Karpas-422 (cell line): ENCODE measurements around the gene ZNF723. TPM values are rescaled to one million over a fixed set of nuclear protein-coding genes. Genes with fewer than 3 reads are reported as not detected.
"Not testable (repeated sequence)": the region's sequence is repeated elsewhere in the genome, so short reads cannot be mapped to it uniquely, and the experiment has no call there.

ENCODE experiments used
- DNase-seq: peaks from one replicate; pipeline ENCODE4 v3.0.0-alpha.2; 2015
- H2AFZ ChIP-seq: fragments of 200-600 bp; sonication (generic); 2 replicates; pipeline ENCODE4 v1.6.1; 2014; ENCODE audit warnings: antibody characterized with exemption, low read length, mixed read lengths
- H3K27ac ChIP-seq: fragments of 200-600 bp; sonication (generic); 2 replicates; pipeline ENCODE4 v1.5.1; 2014; ENCODE audit warnings: mild to moderate bottlenecking, low read length, moderate library complexity
- H3K27me3 ChIP-seq: fragments of 200-600 bp; sonication (generic); 2 replicates; pipeline ENCODE4 v1.6.1; 2014; ENCODE audit warnings: low read length, mixed read lengths
- H3K36me3 ChIP-seq: fragments of 200-600 bp; sonication (generic); 2 replicates; pipeline ENCODE4 v1.6.1; 2014; ENCODE audit warnings: low read length, mixed read lengths; ENCODE audit not compliant: insufficient read depth
- H3K4me1 ChIP-seq: fragments of 200-600 bp; sonication (generic); 2 replicates; pipeline ENCODE4 v1.6.1; 2014; ENCODE audit warnings: mild to moderate bottlenecking, low read length, mixed read lengths
- H3K4me2 ChIP-seq: fragments of 200-600 bp; sonication (generic); 2 replicates; pipeline ENCODE4 v1.6.1; 2014; ENCODE audit warnings: low read length, low read depth, mild to moderate bottlenecking; ENCODE audit not compliant: poor library complexity, severe bottlenecking
- H3K4me3 ChIP-seq: fragments of 200-600 bp; sonication (generic); 2 replicates; pipeline ENCODE4 v1.5.1; 2014; ENCODE audit warnings: mild to moderate bottlenecking, antibody characterized with exemption, low read length, mixed read lengths
- H3K79me2 ChIP-seq: fragments of 200-600 bp; sonication (generic); 2 replicates; pipeline ENCODE4 v1.6.1; 2014; ENCODE audit warnings: mild to moderate bottlenecking, low read length, mixed read lengths
- H3K9ac ChIP-seq: fragments of 200-600 bp; sonication (generic); 2 replicates; pipeline ENCODE4 v1.6.0; 2014; ENCODE audit warnings: low read length
- H3K9me2 ChIP-seq: fragments of 200-600 bp; sonication (generic), shearing (Covaris generic); replicated peaks from 2 replicates; pipeline ENCODE4 v1.6.0; 2014; ENCODE audit warnings: mild to moderate bottlenecking, low read length, moderate library complexity; ENCODE audit not compliant: insufficient read depth
- H3K9me3 ChIP-seq: fragments of 300-700, 200-600 bp; sonication (generic); 2 replicates; pipeline ENCODE4 v1.6.1; 2014; ENCODE audit warnings: low read length, mixed read lengths
- H4K20me1 ChIP-seq: fragments of 200-600 bp; sonication (generic); 2 replicates; pipeline ENCODE4 v1.6.1; 2014; ENCODE audit warnings: mild to moderate bottlenecking, antibody characterized with exemption, low read length, low read depth; ENCODE audit not compliant: insufficient read depth
- small RNA-seq: library from RNA; depleted of rRNA; stranded (forward); fragments of <200 nt; gene quantifications from one replicate; pipeline ENCODE3, GENCODE V24; 2014
- total RNA-seq: library from RNA; depleted of rRNA; stranded (reverse); fragments of >200 nt; shearing (Covaris generic); gene quantifications from 2 replicates; pipeline ENCODE4 v1.2.3, GENCODE V29; 2014; ENCODE audit warnings: low replicate concordance; rRNA removed

Gene ZNF723
- total RNA-seq, 1 experiment from 2014 or later: not detected

- H3K36me3 ChIP-seq, H3K4me2 ChIP-seq, H3K4me1 ChIP-seq, H3K27ac ChIP-seq, H3K9me2 ChIP-seq, H3K79me2 ChIP-seq, DNase-seq, H2AFZ ChIP-seq, H3K9ac ChIP-seq, H3K27me3 ChIP-seq, H4K20me1 ChIP-seq, H3K4me3 ChIP-seq: not testable (repeated sequence)
- peaks cover 26% of the 10 kb centered on the region for H3K9me3 ChIP-seq
Measured at GRCh38 chr19:22857713-22858320, 25.7 kb downstream of the ZNF723 start.

- no peak overlapping the region for H3K9ac ChIP-seq
- H3K9me2 ChIP-seq: no peaks in the 10 kb centered on the region
- no peak overlapping the region for H3K4me2 ChIP-seq
- H3K36me3 ChIP-seq: no peaks in the 10 kb centered on the region
- H3K9me3 ChIP-seq: peaks cover 33% of the 10 kb centered on the region
- DNase-seq: peak; percentile 90
- H3K27me3 ChIP-seq: no peaks in the 10 kb centered on the region
- no peaks in the 10 kb centered on the region for H3K4me1 ChIP-seq
- H3K4me3 ChIP-seq: no peak overlapping the region
- H2AFZ ChIP-seq: no peak overlapping the region
- H3K79me2 ChIP-seq: no peaks in the 10 kb centered on the region
- H4K20me1 ChIP-seq: no peaks in the 10 kb centered on the region
- no peak overlapping the region for H3K27ac ChIP-seq
Measured at GRCh38 chr19:22882797-22883196, 50.7 kb downstream of the ZNF723 start.

DNA sequence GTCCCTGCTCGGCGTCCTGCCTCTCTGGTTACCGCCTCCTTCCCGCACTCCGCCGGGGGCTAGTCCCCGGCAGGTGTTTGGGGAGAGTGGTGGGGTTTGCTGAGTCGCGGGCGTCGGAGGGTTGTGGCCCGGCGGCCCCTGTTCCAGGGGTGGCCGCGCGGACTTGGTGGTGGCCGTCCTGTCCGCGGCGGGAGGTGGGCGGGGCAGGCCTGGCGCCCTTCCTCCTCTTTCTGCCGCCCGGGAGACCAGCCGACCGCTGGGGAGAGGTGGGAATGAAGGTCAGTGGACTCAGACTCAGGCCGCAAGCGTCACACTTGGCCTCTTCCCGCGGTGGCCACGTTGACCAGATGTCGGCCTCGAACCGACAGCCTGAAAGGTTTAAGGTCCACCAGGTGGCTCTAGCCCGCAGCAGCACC, 61.8 kb downstream of the ZNF723 start:
- H3K4me1 ChIP-seq: no peaks in the 10 kb centered on the region
- no peak overlapping the region for H2AFZ ChIP-seq
- H3K9ac ChIP-seq: no peak overlapping the region
- no peak overlapping the region for H3K4me3 ChIP-seq
- H3K79me2 ChIP-seq: no peaks in the 10 kb centered on the region
- H3K27me3 ChIP-seq: no peaks in the 10 kb centered on the region
- H3K36me3 ChIP-seq: no peaks in the 10 kb centered on the region
- DNase-seq: no peak
- no peak overlapping the region for H3K4me2 ChIP-seq
- H4K20me1 ChIP-seq: no peaks in the 10 kb centered on the region
- H3K9me2 ChIP-seq: no peaks in the 10 kb centered on the region
- H3K9me3 ChIP-seq: peaks cover 22% of the 10 kb centered on the region
- H3K27ac ChIP-seq: no peak overlapping the region

DNA sequence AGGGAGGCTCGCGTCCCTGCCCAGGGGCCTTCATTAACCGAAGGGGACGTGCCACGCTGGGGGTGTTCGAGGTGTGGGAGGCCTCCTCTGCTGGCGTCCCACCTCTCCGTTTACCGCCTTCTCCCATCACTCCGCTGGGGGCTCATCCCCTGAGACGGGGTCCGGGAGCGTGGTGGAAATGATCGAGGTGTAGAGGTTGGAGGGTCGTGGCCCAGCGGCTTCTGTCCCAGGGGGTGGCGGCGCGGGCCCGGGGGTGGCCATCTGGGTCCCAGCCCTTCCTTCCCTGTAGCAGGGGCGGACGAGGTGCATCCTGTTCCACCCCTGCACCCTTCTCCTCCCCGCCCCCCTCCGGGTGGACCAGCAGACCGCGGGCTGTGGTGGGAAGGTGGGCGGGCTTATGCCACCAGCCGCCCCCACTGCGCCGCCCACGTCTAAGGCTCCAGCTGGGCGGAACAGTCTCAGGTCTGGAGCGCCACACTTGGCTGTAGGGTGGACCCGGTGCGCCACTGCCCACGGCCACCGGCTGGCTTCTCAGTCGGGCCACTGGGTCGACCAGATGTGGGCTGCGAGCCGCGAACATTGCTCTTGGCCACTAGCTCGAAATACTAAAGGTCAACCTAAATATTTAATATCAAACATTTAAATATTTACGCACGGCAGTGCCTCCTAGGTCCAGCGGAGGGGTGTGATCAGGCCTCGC, 69.5 kb downstream of the ZNF723 start:
- no peak overlapping the region for H3K9ac ChIP-seq
- no peaks in the 10 kb centered on the region for H3K79me2 ChIP-seq
- H3K27me3 ChIP-seq: no peaks in the 10 kb centered on the region
- H3K27ac ChIP-seq: no peak overlapping the region
- H3K9me2 ChIP-seq: no peaks in the 10 kb centered on the region
- H2AFZ ChIP-seq: no peak overlapping the region
- no peaks in the 10 kb centered on the region for H4K20me1 ChIP-seq
- no peak for DNase-seq
- H3K4me1 ChIP-seq: no peaks in the 10 kb centered on the region
- peaks cover 18% of the 10 kb centered on the region for H3K9me3 ChIP-seq
- H3K4me3 ChIP-seq: no peak overlapping the region
- H3K36me3 ChIP-seq: no peaks in the 10 kb centered on the region
- no peak overlapping the region for H3K4me2 ChIP-seq

Small RNA genes within 50 kb of the gene (small RNA-seq; reads per million reads assigned to genes)
- not detected for gene VN1R88P

Other genes starting within 250 kb of the ZNF723 start
- not detected in 2 replicates for gene ZNF492, start 198.0 kb upstream of the ZNF723 start, total RNA-seq
- not detected in 2 replicates for gene ZNF99, start 48.1 kb upstream of the ZNF723 start, total RNA-seq
- not detected in 2 replicates for gene ZNF728, start 170.9 kb downstream of the ZNF723 start, total RNA-seq